HG02884 (cell line): ENCODE data around the gene ACER1.
"Not testable (repeated sequence)": the region's sequence is repeated elsewhere in the genome, so short reads cannot be mapped to it uniquely, and the experiment has no call there.

ENCODE experiments used
- ATAC-seq: cut with Tn5 transposase; IDR thresholded peaks from one replicate; pipeline ENCODE4 v1.9.1; 2021; ENCODE audit warnings: mild to moderate bottlenecking, moderate library complexity; ENCODE audit not compliant: unreplicated experiment

Gene ACER1

GRCh38 chr19:6292006-6292405 is 41.4 kb downstream of the ACER1 start:
- ATAC-seq, result no peak

- ATAC-seq, result no peak
These were observed 44.7 kb downstream of the ACER1 start for GRCh38 chr19:6288737-6289136.

- no peak for ATAC-seq
These were observed 46.0 kb downstream of the ACER1 start for GRCh38 chr19:6287269-6287885.

GRCh38 chr19:6286676-6287075 is 46.7 kb downstream of the ACER1 start:
- no peak for ATAC-seq

GRCh38 chr19:6282393-6282792 is 51.0 kb downstream of the ACER1 start:
- ATAC-seq, result not testable (repeated sequence)

- peak; percentile 75 for ATAC-seq
These were observed 53.4 kb downstream of the ACER1 start, which contains the start of gene MLLT1 for GRCh38 chr19:6279931-6280591. TSS of gene MLLT1 (minus strand) at chr19:6279975. CDS start at chr19:6279784, 191 bp downstream.

- ATAC-seq, result no peak
These were observed 53.8 kb downstream of the ACER1 start for GRCh38 chr19:6279620-6279930.

- no peak for ATAC-seq
These were observed 54.4 kb downstream of the ACER1 start for GRCh38 chr19:6278740-6279619.

- no peak for ATAC-seq
These were observed 55.4 kb downstream of the ACER1 start for GRCh38 chr19:6278051-6278450.

GRCh38 chr19:6276447-6276846 is 57.0 kb downstream of the ACER1 start:
- ATAC-seq, result no peak

GRCh38 chr19:6275170-6275744 is 58.2 kb downstream of the ACER1 start:
- ATAC-seq, result no peak

- ATAC-seq, result no peak
These were observed 58.7 kb downstream of the ACER1 start for GRCh38 chr19:6274756-6275155.

- ATAC-seq, result no peak
These were observed 59.5 kb downstream of the ACER1 start for GRCh38 chr19:6273701-6274601.

GRCh38 chr19:6272913-6273600 is 60.4 kb downstream of the ACER1 start:
- no peak for ATAC-seq

- no peak for ATAC-seq
These were observed 61.0 kb downstream of the ACER1 start for GRCh38 chr19:6272411-6272791.

GRCh38 chr19:6271721-6272410 is 61.5 kb downstream of the ACER1 start:
- no peak for ATAC-seq

GRCh38 chr19:6271251-6271650 is 62.2 kb downstream of the ACER1 start:
- no peak for ATAC-seq

GRCh38 chr19:6270822-6271221 is 62.6 kb downstream of the ACER1 start:
- no peak for ATAC-seq

GRCh38 chr19:6270076-6270745 is 63.2 kb downstream of the ACER1 start:
- ATAC-seq, result no peak
